GM18502 (cell line): Measurements from ENCODE around the gene EEFSEC.

Experiments used
- ATAC-seq: cut with Tn5 transposase; IDR thresholded peaks from one replicate; pipeline ENCODE4 v1.9.1; 2021; ENCODE audit warnings: mild to moderate bottlenecking; ENCODE audit not compliant: unreplicated experiment, poor library complexity

Gene EEFSEC

GRCh38 chr3:128449111-128449638 lies 295.9 kb downstream of the EEFSEC start:
- no peak for ATAC-seq

DNA sequence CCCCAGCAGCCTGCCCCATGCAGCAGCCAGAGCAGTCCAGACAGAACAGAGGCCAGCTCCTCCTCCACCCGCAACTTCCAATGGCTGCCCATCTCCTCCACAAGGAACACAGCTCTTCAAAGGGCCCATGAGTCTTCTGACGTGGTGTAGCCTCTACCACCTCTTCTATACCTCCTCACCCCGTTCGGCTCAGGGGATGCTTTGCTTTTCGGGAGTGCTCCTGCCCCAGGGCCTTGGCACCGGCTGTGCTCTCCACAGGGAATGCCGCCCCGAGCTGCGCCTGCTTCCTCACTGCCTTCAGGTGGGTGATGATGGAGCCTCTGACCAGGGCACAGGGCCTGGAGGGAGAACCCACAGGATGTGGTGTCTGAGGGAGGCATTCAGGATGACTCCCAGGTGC lies 298.8 kb downstream of the EEFSEC start:
- ATAC-seq = no peak

DNA sequence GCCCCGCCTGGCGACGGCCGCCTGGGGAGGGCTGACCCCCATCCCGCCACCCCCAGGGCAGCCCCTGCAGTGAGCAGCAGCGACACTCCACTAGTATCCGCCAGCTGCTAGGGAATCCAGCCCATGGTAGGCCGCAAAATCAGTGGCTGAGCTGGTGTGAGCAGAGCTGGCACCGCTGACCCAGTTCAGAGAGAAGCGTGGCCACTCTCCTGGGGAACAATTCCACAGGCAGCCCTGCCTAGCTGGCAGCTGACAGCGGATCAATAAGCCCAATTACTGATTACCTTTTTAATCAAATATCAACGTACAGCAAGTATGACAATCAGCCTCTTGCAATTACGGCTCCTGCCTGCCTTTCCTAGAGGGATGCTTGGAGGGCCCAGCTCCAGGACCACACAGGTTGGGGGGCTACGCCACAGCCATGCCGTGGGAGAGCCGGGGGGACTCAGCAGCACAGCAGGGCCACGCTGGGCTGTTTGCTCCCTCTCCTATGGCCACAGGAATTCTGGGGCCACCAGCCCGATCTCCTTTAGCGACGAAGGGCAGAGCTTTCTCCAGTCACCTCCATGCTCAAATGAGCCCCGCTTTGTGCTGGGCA lies 299.5 kb downstream of the EEFSEC start:
- no peak for ATAC-seq

DNA sequence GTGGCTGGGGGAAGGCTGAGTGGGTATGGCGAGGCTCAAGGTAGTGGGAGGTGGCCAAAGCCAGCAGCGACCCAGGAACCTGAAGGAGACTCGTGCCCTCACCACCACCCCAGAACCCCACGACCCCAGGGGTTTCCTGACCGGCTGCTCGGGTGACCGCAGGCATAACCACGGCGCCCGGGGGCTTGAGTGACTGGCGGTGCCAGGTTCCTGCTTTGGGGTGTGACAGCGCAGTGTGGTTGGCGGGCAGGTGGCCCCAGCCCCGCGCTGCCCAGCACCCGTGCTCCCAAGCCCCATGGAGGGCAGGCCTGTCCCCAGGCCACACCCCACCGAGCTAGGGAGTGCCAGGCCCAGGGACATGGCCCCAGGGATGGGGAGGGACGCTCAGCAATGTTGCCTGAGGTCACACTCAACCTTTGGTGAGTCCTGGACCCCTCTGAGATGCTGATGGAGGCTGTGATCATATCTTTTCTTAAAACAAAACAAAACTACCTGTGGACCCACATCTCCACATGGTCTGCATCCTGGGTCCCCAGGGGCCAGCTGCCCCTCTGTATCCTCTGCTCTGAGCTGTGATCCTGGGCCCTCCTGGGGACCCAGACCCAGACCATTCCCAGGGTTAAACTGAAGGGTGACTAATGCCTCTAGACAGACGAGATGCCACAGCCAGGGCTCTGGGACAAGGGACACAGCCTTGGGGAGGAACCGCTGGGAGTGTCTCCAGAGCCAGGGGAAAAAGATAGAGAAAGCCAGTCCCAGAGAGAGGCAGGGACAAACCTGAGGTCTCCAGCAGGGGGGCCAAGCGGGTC lies 300.4 kb downstream of the EEFSEC start:
- ATAC-seq = no peak

DNA sequence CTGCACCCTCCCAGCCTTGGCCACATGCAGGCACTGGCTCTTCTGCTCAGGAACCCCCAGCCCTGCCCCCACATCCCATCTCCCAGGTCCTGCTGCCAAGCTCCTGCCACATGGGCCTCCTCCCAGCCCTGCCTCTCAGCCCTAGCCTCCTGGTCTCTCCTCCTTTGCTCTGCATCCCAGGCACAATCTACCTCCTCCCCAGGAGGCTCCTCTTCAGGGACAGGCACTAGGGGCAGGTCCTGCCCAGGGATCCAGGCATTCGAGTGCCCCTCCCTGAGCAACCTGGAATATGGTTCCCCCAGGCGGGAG lies 301.0 kb downstream of the EEFSEC start:
- no peak for ATAC-seq

GRCh38 chr3:128455116-128455515 lies 301.8 kb downstream of the EEFSEC start:
- ATAC-seq = no peak

- ATAC-seq = no peak
These were observed 302.8 kb downstream of the EEFSEC start for GRCh38 chr3:128455786-128456748.

- ATAC-seq = no peak
These were observed 303.8 kb downstream of the EEFSEC start for GRCh38 chr3:128456776-128457715.

GRCh38 chr3:128457937-128458336 lies 304.7 kb downstream of the EEFSEC start:
- ATAC-seq = no peak
